Neural cell (in vitro differentiated cells): ENCODE data around the gene REG1A. TPM values are rescaled to one million over a fixed set of nuclear protein-coding genes. Genes with fewer than 3 reads are reported as not detected.

Experiments
- H2AFZ ChIP-seq: fragments of 200-600, 300-800 bp; sonication (generic), shearing (Covaris generic); 2 replicates; pipeline ENCODE4 v1.6.0; 2014; ENCODE audit warnings: low read depth, mild to moderate bottlenecking, antibody characterized with exemption, low read length, moderate library complexity
- H3F3A ChIP-seq: fragments of 200-600 bp; shearing (Covaris generic); 2 replicates; pipeline ENCODE4 v1.6.1; 2016; ENCODE audit warnings: mild to moderate bottlenecking, moderate library complexity, mixed read lengths, antibody characterized with exemption, low read length; ENCODE audit not compliant: insufficient read depth, poor library complexity, severe bottlenecking
- H3K27ac ChIP-seq: fragments of 200-600, 300-800 bp; sonication (generic), shearing (Covaris generic); 2 replicates; pipeline ENCODE4 v1.5.1; 2014; ENCODE audit warnings: mild to moderate bottlenecking, low read length, moderate library complexity
- H3K27me3 ChIP-seq: fragments of 300-800, 200-600 bp; sonication (generic), shearing (Covaris generic); 2 replicates; pipeline ENCODE4 v1.6.0; 2014; ENCODE audit warnings: mild to moderate bottlenecking, low read depth, low read length, moderate library complexity; ENCODE audit not compliant: insufficient read depth
- H3K36me3 ChIP-seq: fragments of 300-800, 200-600 bp; sonication (generic), shearing (Covaris generic); 2 replicates; pipeline ENCODE4 v1.5.1; 2014; ENCODE audit warnings: mild to moderate bottlenecking, antibody characterized with exemption, low read length, moderate library complexity; ENCODE audit not compliant: insufficient read depth
- H3K4me2 ChIP-seq: fragments of 300-800, 200-600 bp; sonication (generic), shearing (Covaris generic); 2 replicates; pipeline ENCODE4 v1.6.0; 2014; ENCODE audit warnings: mild to moderate bottlenecking, low read length
- H3K4me3 ChIP-seq: fragments of 300-800, 200-600 bp; sonication (generic), shearing (Covaris generic); 2 replicates; pipeline ENCODE4 v1.5.1; 2014; ENCODE audit warnings: mild to moderate bottlenecking, low read length, moderate library complexity
- H3K79me2 ChIP-seq: fragments of 200-600 bp; shearing (Covaris generic); replicated peaks from 2 replicates; pipeline ENCODE4 v1.6.0; 2014; ENCODE audit warnings: mild to moderate bottlenecking, low read length, moderate library complexity; ENCODE audit not compliant: insufficient read depth
- H3K9ac ChIP-seq: fragments of 300-800, 200-600 bp; sonication (generic), shearing (Covaris generic); 2 replicates; pipeline ENCODE4 v1.6.1; 2016; ENCODE audit warnings: mild to moderate bottlenecking, low read length, mixed read lengths
- H3K9me2 ChIP-seq: fragments of 200-600 bp; shearing (Covaris generic); 2 replicates; pipeline ENCODE4 v1.6.1; 2016; ENCODE audit warnings: mild to moderate bottlenecking, low read length, mixed read lengths; ENCODE audit not compliant: insufficient read depth
- H3K9me3 ChIP-seq: fragments of 200-600, 300-800 bp; sonication (generic), shearing (Covaris generic); 2 replicates; pipeline ENCODE4 v1.6.1; 2016; ENCODE audit warnings: mild to moderate bottlenecking, mixed run types, low read length, moderate library complexity, mixed read lengths
- H4K20me1 ChIP-seq: fragments of 200-600 bp; shearing (Covaris generic); 2 replicates; pipeline ENCODE4 v1.6.1; 2016; ENCODE audit warnings: mild to moderate bottlenecking, mixed run types; ENCODE audit not compliant: insufficient read depth
- EP300 ChIP-seq: fragments of 450-650 bp; conservative IDR thresholded peaks from 2 replicates; pipeline ENCODE4 v1.6.1; 2014; ENCODE audit warnings: antibody characterized with exemption, mild to moderate bottlenecking, moderate library complexity; ENCODE audit not compliant: poor library complexity, severe bottlenecking
- EZH2 ChIP-seq: fragments of 200-600, 300-800 bp; shearing (Covaris generic), sonication (generic); IDR thresholded peaks from 2 replicates; pipeline ENCODE4 v1.6.1; 2014; ENCODE audit warnings: antibody characterized with exemption, low read length, borderline replicate concordance, mild to moderate bottlenecking; ENCODE audit not compliant: insufficient read depth, poor library complexity, severe bottlenecking
- MXI1 ChIP-seq: fragments of 450-650 bp; conservative IDR thresholded peaks from 2 replicates; pipeline ENCODE4 v1.6.1; 2014; ENCODE audit warnings: antibody characterized with exemption, mild to moderate bottlenecking; ENCODE audit not compliant: poor library complexity, severe bottlenecking
- POLR2AphosphoS5 ChIP-seq: IDR thresholded peaks from 2 replicates; pipeline ENCODE4 v1.6.1; 2012
- RAD21 ChIP-seq: fragments of 450-650 bp; conservative IDR thresholded peaks from 2 replicates; pipeline ENCODE4 v1.6.1; 2014; ENCODE audit warnings: antibody characterized with exemption, mild to moderate bottlenecking, moderate library complexity
- REST ChIP-seq: IDR thresholded peaks from 2 replicates; pipeline ENCODE4 v1.6.1; 2012; ENCODE audit warnings: borderline replicate concordance
- SMC3 ChIP-seq: fragments of 450-650 bp; conservative IDR thresholded peaks from 2 replicates; pipeline ENCODE4 v1.6.1; 2014; ENCODE audit warnings: antibody characterized with exemption, mild to moderate bottlenecking, moderate library complexity; ENCODE audit not compliant: poor library complexity
- TAF1 ChIP-seq: IDR thresholded peaks from 2 replicates; pipeline ENCODE4 v1.6.1; 2012; ENCODE audit warnings: low read depth
- polyA plus RNA-seq: library from polyadenylated mRNA; depleted of rRNA; stranded (reverse); fragments of >200 nt; gene quantifications from 2 replicates; pipeline ENCODE4 v1.2.3, GENCODE V29; 2014
- TF ChIP-seq, protein P1 (sequence below): fragments of 450-650 bp; IDR thresholded peaks from 2 replicates; pipeline ENCODE4 v1.5.1; 2014; ENCODE audit warnings: antibody characterized with exemption, mild to moderate bottlenecking, moderate library complexity; ENCODE audit not compliant: poor library complexity, severe bottlenecking

The REG1A gene
- polyA plus RNA-seq, 1 donor from 2014 or later = not detected

DNA sequence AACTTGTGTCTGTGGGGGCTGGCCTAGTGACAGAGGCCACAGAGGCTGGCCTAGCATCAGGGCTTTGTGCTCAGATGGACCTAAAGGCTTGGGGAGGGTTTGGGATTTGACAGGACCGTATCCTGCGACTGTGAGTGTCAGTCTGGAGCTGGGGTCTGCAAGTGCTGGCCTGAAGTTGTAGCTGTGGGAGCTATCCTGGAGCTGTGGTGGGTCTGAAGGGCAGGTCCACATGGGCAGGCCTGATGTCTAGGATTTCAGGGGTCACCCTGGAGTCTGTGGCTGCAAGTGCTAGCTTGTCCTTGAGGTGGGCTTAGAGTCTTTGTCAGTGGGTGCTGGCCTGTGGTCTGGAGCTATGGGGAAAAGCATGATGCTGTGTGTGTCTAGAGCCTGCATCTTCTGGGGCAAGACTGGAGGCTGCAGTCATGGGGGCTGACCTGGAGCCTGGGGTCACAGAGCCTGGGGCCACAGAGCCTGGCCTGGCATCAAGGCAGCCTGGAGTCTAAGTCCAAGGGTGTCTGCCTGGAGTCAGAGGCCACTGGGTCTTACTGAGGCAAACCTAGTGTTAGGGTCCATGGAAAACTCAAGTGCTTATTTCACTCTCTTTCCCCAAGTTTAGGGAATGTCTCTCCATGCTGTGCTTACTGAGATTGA, 35.7 kb downstream of the REG1A start:
- no peak overlapping the region for H3K9ac ChIP-seq
- H2AFZ ChIP-seq = no peak overlapping the region
- H4K20me1 ChIP-seq = no peaks in the 10 kb centered on the region
- no peaks in the 10 kb centered on the region for H3K36me3 ChIP-seq
- no peaks in the 10 kb centered on the region for H3F3A ChIP-seq
- H3K27me3 ChIP-seq = no peaks in the 10 kb centered on the region
- no peaks in the 10 kb centered on the region for H3K9me3 ChIP-seq
- H3K4me3 ChIP-seq = no peak overlapping the region
- no peaks in the 10 kb centered on the region for H3K79me2 ChIP-seq
- no peak overlapping the region for H3K27ac ChIP-seq
- no peaks in the 10 kb centered on the region for H3K9me2 ChIP-seq
- no peak overlapping the region for H3K4me2 ChIP-seq
- TF ChIP-seq SMC3 (no peak), MXI1 (no peak), REST (no peak)
- TF ChIP-seq, protein P1, sequence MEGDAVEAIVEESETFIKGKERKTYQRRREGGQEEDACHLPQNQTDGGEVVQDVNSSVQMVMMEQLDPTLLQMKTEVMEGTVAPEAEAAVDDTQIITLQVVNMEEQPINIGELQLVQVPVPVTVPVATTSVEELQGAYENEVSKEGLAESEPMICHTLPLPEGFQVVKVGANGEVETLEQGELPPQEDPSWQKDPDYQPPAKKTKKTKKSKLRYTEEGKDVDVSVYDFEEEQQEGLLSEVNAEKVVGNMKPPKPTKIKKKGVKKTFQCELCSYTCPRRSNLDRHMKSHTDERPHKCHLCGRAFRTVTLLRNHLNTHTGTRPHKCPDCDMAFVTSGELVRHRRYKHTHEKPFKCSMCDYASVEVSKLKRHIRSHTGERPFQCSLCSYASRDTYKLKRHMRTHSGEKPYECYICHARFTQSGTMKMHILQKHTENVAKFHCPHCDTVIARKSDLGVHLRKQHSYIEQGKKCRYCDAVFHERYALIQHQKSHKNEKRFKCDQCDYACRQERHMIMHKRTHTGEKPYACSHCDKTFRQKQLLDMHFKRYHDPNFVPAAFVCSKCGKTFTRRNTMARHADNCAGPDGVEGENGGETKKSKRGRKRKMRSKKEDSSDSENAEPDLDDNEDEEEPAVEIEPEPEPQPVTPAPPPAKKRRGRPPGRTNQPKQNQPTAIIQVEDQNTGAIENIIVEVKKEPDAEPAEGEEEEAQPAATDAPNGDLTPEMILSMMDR = no peak

DNA sequence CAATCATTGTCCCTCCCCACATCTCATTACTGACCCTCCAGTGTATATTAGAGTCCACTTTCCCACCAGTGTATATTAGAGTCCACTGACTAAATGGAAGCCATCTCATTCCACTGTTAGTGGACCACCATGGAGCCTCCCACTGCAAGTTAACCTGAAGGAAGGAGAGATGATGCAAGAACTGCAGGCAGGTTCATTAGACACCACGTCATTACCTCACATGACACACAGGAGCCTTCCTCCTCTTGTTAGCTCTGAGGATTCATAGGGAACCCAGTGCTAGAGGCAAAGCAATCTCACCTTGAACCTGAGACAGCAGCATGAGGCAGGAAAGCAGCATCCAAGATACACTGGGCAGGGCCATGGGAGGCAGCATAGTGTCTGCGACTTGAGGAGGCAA, 38.7 kb downstream of the REG1A start:
- Histone ChIP-seq H3K4me2 (no peak overlapping the region), H3F3A (no peaks in the 10 kb centered on the region), H3K79me2 (no peaks in the 10 kb centered on the region), H3K4me3 (no peak overlapping the region), H4K20me1 (no peaks in the 10 kb centered on the region), H3K9me2 (no peaks in the 10 kb centered on the region), H3K36me3 (no peaks in the 10 kb centered on the region), H3K9me3 (no peaks in the 10 kb centered on the region), H3K9ac (no peak overlapping the region), H2AFZ (no peak overlapping the region), H3K27me3 (no peaks in the 10 kb centered on the region), H3K27ac (no peak overlapping the region)
- TF ChIP-seq POLR2AphosphoS5 (no peak), EP300 (no peak), RAD21 (no peak), SMC3 (no peak), EZH2 (no peak), REST (no peak), TAF1 (no peak), MXI1 (no peak)
- TF ChIP-seq, protein P1 = no peak
